NOMO-1 treated with dmso at 0.1 percent for 144 hours (cell line): Measurements from ENCODE around the gene TRAF4.

Experiments
- DNase-seq: peaks from one replicate; lab custom pipeline; 2025; ENCODE audit not compliant: unreplicated experiment; lab: John Stamatoyannopoulos, UW

The TRAF4 gene

GRCh38 chr17:28743243-28744103 is at the start of gene TRAF4:
TSS of gene TRAF4 (plus strand) at chr17:28744011. CDS start at chr17:28744113, 102 bp downstream.
- DNase-seq = peak; percentile 48

- DNase-seq = peak; percentile 19
These were observed 45.4 kb upstream of the TRAF4 start for GRCh38 chr17:28698253-28698941.

- no peak for DNase-seq
These were observed 43.5 kb upstream of the TRAF4 start for GRCh38 chr17:28700278-28700677.

GRCh38 chr17:28700830-28701492 is 42.9 kb upstream of the TRAF4 start:
- DNase-seq = no peak

- DNase-seq = no peak
These were observed 41.6 kb upstream of the TRAF4 start for GRCh38 chr17:28702026-28702751.

GRCh38 chr17:28702752-28703150 is 41.1 kb upstream of the TRAF4 start:
- no peak for DNase-seq

GRCh38 chr17:28703552-28704218 is 40.1 kb upstream of the TRAF4 start:
- no peak for DNase-seq

GRCh38 chr17:28704219-28704858 is 39.5 kb upstream of the TRAF4 start:
- no peak for DNase-seq

- no peak for DNase-seq
These were observed 38.6 kb upstream of the TRAF4 start for GRCh38 chr17:28705074-28705659.

GRCh38 chr17:28705728-28706334 is 38.0 kb upstream of the TRAF4 start:
- no peak for DNase-seq

- DNase-seq = no peak
These were observed 37.1 kb upstream of the TRAF4 start for GRCh38 chr17:28706471-28707338.

GRCh38 chr17:28707339-28707720 is 36.5 kb upstream of the TRAF4 start:
- DNase-seq = no peak

- peak; percentile 81 for DNase-seq
These were observed 32.7 kb upstream of the TRAF4 start for GRCh38 chr17:28710861-28711722.

GRCh38 chr17:28711723-28712031 is 32.1 kb upstream of the TRAF4 start, which contains the start of gene PROCA1:
TSS of gene PROCA1 (minus strand) at chr17:28711888. CDS start at chr17:28711660, 228 bp downstream.
- DNase-seq = no peak

GRCh38 chr17:28712032-28712704 is 31.6 kb upstream of the TRAF4 start:
- DNase-seq = peak; percentile 67

- no peak for DNase-seq
These were observed 31.0 kb upstream of the TRAF4 start for GRCh38 chr17:28712705-28713415.
